GM21515 (cell line): ENCODE results near the gene CDH5.
"Not testable (repeated sequence)": the region's sequence is repeated elsewhere in the genome, so short reads cannot be mapped to it uniquely, and the experiment has no call there.

Source experiments
- ATAC-seq: cut with Tn5 transposase; IDR thresholded peaks from one replicate; pipeline ENCODE4 v1.9.1; 2021; ENCODE audit not compliant: unreplicated experiment

The CDH5 gene, protein sequence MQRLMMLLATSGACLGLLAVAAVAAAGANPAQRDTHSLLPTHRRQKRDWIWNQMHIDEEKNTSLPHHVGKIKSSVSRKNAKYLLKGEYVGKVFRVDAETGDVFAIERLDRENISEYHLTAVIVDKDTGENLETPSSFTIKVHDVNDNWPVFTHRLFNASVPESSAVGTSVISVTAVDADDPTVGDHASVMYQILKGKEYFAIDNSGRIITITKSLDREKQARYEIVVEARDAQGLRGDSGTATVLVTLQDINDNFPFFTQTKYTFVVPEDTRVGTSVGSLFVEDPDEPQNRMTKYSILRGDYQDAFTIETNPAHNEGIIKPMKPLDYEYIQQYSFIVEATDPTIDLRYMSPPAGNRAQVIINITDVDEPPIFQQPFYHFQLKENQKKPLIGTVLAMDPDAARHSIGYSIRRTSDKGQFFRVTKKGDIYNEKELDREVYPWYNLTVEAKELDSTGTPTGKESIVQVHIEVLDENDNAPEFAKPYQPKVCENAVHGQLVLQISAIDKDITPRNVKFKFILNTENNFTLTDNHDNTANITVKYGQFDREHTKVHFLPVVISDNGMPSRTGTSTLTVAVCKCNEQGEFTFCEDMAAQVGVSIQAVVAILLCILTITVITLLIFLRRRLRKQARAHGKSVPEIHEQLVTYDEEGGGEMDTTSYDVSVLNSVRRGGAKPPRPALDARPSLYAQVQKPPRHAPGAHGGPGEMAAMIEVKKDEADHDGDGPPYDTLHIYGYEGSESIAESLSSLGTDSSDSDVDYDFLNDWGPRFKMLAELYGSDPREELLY

GRCh38 chr16:66366433-66367299 lies at the start of gene CDH5:
Gene CDH5 (plus strand): TSS chr16:66366691. CDS start chr16:66379338, 12,647 bp downstream.
- no peak for ATAC-seq

DNA sequence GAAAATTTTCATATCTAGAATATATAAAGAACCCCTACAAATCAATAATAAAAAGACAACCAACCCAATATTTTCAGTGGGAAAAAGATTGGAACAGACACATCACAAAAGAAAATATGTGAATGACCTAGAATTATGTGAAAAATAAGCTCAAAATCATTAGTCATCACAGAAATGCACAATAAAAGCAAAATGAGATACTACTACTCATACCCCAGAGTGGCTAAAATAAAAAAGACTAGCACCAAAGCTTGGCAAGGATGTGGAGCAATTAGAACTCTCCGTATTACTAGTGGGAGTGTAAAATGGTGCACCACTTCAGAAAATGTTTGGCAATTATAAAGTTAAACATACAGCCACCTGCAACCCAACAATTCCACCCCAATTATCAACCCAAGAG lies 48.0 kb upstream of the CDH5 start:
- no peak for ATAC-seq

DNA sequence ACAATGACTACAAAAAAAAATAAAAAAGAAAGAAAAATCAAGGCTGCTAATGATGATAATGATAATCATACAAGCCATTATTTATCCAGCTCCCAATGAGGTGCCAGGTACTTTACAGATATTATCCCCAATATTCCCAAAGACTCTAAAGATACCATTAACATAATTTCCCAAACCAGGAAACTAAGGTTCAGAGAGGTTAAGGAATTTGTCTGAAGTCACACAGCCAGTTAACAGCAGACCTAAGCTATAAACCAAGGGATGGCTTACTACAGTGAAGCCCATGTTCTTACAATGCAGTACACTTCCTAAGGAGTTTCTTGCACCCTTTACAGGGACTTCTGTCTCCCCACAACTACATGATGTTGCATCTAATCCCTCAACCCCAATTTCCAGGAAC lies 45.7 kb upstream of the CDH5 start:
- no peak for ATAC-seq

GRCh38 chr16:66322174-66322573 lies 44.3 kb upstream of the CDH5 start:
- ATAC-seq, result no peak

DNA sequence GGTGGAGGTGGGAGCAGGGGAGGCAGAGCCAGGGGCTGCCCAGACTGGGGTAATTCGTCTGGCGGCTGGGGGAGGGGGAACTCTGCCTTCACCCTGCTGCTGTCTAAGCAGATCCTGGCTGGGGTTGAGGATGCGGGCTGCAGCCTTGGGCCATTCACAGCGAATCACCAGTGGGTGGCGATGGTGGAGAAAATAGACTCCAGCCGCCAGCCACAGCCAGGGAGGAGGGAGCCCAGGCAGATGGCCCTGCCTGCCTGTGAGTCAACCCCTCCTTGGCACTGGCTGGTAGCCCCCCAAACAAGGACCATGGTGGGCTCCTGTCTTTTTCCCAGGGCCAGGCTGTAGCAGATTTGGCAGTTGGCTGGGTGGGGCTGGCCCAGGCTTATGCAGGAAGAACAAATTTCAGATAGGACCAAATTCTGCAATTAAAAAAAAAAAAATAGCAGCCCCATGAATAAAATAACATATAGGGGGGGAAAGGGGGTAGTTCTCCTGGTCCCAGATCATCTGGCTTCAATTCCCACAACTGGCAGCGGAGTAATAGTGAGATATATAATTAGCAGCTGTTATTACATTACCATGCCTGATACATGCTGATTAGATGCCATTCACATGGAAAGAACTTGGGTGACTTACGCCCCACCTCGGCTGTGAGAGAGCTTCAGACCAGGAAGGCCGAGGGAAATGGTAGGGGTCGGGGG lies 41.5 kb upstream of the CDH5 start:
- ATAC-seq, result no peak

DNA sequence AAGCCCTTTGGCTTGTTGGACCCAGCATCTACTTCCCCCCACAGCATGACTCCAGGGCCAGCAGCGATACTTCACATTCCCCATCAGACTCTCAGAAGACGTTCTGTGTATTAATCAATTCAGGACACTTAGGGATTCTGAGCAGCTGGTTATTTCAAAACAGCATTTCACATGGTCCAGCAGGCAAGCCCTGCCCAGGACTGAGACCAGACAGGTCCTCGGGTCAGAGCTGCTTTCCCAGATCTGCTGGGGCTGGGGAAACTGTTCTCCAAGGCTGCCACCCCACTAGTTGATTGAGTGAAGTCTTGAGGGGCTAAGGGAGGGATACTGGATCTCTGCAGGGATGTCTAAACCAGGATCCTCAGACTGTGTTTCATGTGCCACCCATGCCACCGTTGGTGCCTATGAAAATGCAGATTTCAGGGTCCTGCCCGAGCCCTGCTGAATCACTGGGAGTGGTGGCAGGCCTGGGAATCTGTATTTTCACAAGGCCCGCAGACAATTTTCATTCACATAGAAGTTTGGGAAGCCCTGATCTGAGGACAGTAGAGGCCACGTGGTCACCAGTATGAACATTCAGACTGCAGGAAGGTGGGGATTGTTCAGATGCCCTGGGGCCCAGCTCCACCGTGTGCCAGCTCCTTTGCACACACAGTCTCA lies 40.6 kb upstream of the CDH5 start:
- ATAC-seq, result no peak

DNA sequence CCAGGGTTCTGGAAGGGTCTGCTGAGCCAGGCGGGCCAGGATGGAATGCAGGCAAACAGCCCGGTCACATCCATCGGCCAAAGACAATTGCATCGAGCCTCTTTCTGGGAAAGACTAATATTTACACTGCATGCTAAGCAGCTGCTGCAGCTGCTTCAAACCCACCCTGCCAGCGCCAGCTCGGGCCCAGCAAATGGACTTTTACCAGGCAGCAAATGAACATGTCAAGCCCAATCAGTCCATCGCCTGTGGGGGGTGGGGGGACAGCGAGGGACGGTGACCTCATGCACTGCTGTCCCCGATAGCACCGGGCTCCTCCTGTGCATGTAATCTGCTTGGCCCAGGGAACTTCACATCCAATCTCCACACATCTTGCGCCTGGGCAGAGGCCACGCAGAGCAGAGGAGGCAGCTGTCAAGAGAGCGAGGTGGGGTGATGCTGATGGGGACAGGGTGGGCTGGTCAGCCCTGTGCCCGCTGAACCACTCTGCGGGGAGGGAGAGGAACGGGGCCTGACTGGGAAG lies 39.4 kb upstream of the CDH5 start:
- ATAC-seq, result no peak

GRCh38 chr16:66328282-66328681 lies 38.2 kb upstream of the CDH5 start:
- no peak for ATAC-seq

- not testable (repeated sequence) for ATAC-seq
Observed at GRCh38 chr16:66331464-66331863, 35.0 kb upstream of the CDH5 start.

- no peak for ATAC-seq
Observed at GRCh38 chr16:66332634-66333610, 33.6 kb upstream of the CDH5 start.

DNA sequence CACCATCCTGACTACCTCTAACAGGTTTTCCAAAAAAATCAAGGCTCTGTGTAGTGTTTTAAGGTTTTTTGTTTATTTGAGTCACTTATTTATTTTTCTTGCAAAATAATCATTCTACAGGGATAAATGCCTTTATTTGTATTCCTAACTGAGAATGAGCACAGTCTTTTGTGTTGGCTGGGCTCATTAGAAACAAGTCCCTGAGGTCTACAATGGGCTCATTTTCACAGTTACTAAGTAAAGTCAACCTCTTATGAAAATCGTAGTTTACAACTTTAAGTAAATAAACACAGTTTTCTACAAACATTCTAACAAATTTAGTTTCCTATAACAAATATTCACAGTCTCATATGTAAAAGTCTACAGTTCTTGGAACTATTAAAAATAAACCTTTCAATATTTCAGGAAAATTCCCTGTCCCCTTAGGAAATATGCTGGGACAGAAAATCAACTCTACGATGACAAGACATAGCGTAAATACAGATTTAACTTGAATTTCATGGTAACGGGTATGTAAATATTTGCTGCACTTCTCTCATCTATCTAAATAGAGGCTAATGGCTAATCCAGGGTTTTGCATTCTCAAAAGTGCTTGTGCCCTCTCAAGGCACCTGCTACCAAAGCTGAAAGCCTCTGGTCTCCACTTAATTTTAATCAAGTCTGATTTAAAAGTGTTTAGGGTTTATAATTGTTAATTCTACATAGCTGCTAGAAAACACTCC lies 31.5 kb upstream of the CDH5 start:
- ATAC-seq, result no peak

DNA sequence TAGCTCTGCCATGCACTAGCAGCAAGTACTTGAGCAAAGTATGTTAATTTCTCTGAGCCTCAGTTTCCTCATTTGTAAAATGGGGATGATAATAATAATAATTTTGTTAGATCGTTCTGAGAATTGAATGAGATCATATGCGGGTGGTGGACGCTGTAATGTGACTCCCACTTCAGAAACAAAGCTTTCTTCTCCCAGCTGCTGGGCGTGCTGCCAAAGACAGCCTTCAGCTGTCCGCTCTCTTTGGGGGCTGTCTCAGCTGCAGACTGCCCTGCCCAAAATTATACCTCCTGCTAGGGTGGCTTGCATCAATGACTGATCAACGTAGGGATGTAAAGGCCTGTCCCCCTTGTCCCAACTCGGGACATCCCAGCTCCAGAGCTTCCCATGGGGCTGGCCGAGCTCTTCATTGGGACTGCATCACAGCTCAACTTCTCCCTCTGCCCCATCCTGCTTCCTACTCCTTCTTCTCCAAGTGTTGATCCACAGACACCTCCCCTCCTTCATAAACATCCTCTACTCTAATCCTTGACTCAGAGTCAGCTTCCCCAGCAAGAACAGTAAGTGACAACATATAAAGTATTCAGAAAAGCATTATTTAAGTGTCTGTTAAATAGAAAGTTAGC lies 30.7 kb upstream of the CDH5 start:
- no peak for ATAC-seq

DNA sequence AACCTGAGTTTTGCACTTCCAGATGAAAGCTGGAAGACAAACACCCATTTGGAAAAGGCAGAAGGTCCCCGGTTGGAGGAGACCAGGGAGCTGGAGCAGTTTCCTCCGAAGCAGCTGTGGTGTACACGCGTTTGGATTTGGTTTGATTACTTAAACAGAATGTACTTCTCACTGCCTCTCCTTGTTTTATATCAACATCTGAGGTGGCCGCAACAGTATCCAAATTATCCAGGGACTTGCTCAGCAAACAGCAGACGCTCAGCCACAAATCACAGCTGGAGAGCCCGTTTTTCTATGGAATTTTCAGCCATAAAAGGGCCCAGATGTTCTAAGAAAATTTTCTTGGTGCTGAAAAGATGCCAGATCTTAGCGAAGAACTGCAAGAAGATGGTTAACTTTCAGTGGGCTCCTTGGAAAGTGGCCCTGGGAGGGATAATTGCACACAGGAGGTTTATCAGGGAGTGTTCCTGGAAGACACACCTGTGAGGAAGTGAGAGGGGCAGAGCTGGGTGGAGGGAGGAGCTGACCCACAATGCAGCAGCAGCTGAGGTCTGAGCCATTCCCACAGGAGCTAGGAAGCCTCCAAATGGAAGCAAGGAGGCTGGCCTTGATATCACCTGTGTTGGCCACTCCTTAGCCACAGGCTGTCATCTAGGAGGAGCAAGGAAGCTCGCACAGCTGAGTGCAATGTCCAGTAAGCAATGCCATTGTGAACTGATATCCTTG lies 28.9 kb upstream of the CDH5 start:
- no peak for ATAC-seq

GRCh38 chr16:66342294-66342900 lies 24.1 kb upstream of the CDH5 start:
- no peak for ATAC-seq

- ATAC-seq, result no peak
Observed at GRCh38 chr16:66344533-66345145, 21.9 kb upstream of the CDH5 start.

- ATAC-seq, result no peak
Observed at GRCh38 chr16:66346221-66346620, 20.3 kb upstream of the CDH5 start.
